PC-9 (cell line): ENCODE data around the gene EYA2. TPM values are rescaled to one million over a fixed set of nuclear protein-coding genes. Genes with fewer than 3 reads are reported as not detected.

Experiments
- BruUV-seq: library from RNA; stranded (reverse); fragments of 400-500 nt; replicated peaks from 2 replicates; lab custom pipeline; 2021; lab: Mats Ljungman, UMichigan
- CTCF ChIA-PET: fragments of 300-600 bp; sonication (Branson Sonifier 250); formaldehyde crosslinking; loops from one replicate; lab custom pipeline; 2022; ENCODE audit warnings: antibody characterized with exemption; lab: Charles Lee
- POLR2A ChIA-PET: fragments of 300-600 bp; sonication (Branson Sonifier 250); formaldehyde crosslinking; loops from one replicate; lab custom pipeline; 2022; ENCODE audit warnings: antibody characterized with exemption; ENCODE audit not compliant: unreplicated experiment; lab: Charles Lee
- DNase-seq, 2 experiments: peaks; one replicate each; pipeline versions ENCODE4 v3.0.0 to v3.0.0-alpha.2; 2015 to 2022; ENCODE audit warnings: mixed read lengths in 1 of 2
- H2AFZ ChIP-seq: fragments of 200-600 bp; sonication (generic); 2 replicates; pipeline ENCODE4 v1.8.1; 2017; ENCODE audit warnings: antibody characterized with exemption
- H3F3A ChIP-seq: fragments of 200-600 bp; sonication (generic); 2 replicates; pipeline ENCODE4 v1.8.1; 2017; ENCODE audit warnings: antibody characterized with exemption, mild to moderate bottlenecking, low read depth; ENCODE audit not compliant: insufficient read depth
- H3K27ac ChIP-seq: fragments of 200-600 bp; sonication (generic); 2 replicates; pipeline ENCODE4 v1.6.1; 2016; ENCODE audit warnings: mixed run types
- H3K27me3 ChIP-seq: fragments of 200-600 bp; sonication (generic); 2 replicates; pipeline ENCODE4 v1.6.1; 2016; ENCODE audit warnings: low read depth, mixed run types; ENCODE audit not compliant: insufficient read depth
- H3K36me3 ChIP-seq: fragments of 200-600 bp; sonication (generic); 2 replicates; pipeline ENCODE4 v1.6.1; 2016; ENCODE audit warnings: low read depth, mixed run types
- H3K4me1 ChIP-seq: fragments of 200-600 bp; sonication (generic); replicated peaks from 2 replicates; pipeline ENCODE4 v1.6.1; 2016; ENCODE audit warnings: mixed run types; ENCODE audit not compliant: insufficient read depth
- H3K4me2 ChIP-seq: fragments of 200-600 bp; sonication (generic); 2 replicates; pipeline ENCODE4 v1.6.1; 2017; ENCODE audit warnings: mixed run types
- H3K4me3 ChIP-seq: fragments of 200-600 bp; sonication (generic); 2 replicates; pipeline ENCODE4 v1.6.1; 2016; ENCODE audit warnings: mixed run types
- H3K79me2 ChIP-seq: fragments of 200-600 bp; sonication (generic); 2 replicates; pipeline ENCODE4 v1.6.1; 2017; ENCODE audit warnings: low read depth, mixed run types
- H3K9me2 ChIP-seq: fragments of 200-600 bp; sonication (generic); 2 replicates; pipeline ENCODE4 v1.8.1; 2017; ENCODE audit warnings: mild to moderate bottlenecking; ENCODE audit not compliant: insufficient read depth
- H3K9me3 ChIP-seq: fragments of 200-600 bp; sonication (generic); 2 replicates; pipeline ENCODE4 v1.8.1; 2016; ENCODE audit warnings: low read depth; ENCODE audit not compliant: insufficient read depth
- H4K20me1 ChIP-seq: fragments of 200-600 bp; sonication (generic); 2 replicates; pipeline ENCODE4 v1.8.1; 2017; ENCODE audit not compliant: insufficient read depth
- CTCF ChIP-seq: fragments of 200-600 bp; sonication (generic); conservative IDR thresholded peaks from 2 replicates; pipeline ENCODE4 v1.6.1; 2017; ENCODE audit warnings: mixed run types, antibody characterized with exemption, mild to moderate bottlenecking, moderate library complexity
- EZH2 ChIP-seq: fragments of 200-600 bp; sonication (generic); IDR thresholded peaks from 2 replicates; pipeline ENCODE4 v1.8.0; 2017; ENCODE audit warnings: antibody characterized with exemption, low read depth
- intact Hi-C: fragments of 100-400 bp; cut with micrococcal nuclease; formaldehyde crosslinking; loops from one replicate; pipeline ENCODE4 v1.10.0; 2022; ENCODE audit not compliant: unreplicated experiment
- total RNA-seq: library from RNA; stranded (reverse); gene quantifications from 2 replicates; pipeline ENCODE4 v1.2.3, GENCODE V29; 2021

The EYA2 gene
- total RNA-seq, 1 experiment from 2014 or later: not detected

- no peak overlapping the region for H2AFZ ChIP-seq
- intact Hi-C loops: no loop called here
- no peaks in the 10 kb centered on the region for H4K20me1 ChIP-seq
- H3K79me2 ChIP-seq: no peaks in the 10 kb centered on the region
- BruUV-seq: no TSS peak
- no peaks in the 10 kb centered on the region for H3F3A ChIP-seq
- no peak for DNase-seq
- no peaks in the 10 kb centered on the region for H3K4me1 ChIP-seq
- no peak overlapping the region for H3K27ac ChIP-seq
- CTCF ChIA-PET: no interaction called here
- H3K4me2 ChIP-seq: no peak overlapping the region
- no peak overlapping the region for H3K4me3 ChIP-seq
- no peaks in the 10 kb centered on the region for H3K36me3 ChIP-seq
- no peak for TF ChIP-seq CTCF
- TF ChIP-seq EZH2: no peak
- no peaks in the 10 kb centered on the region for H3K27me3 ChIP-seq
- peaks cover 13% of the 10 kb centered on the region; the same call in 1 of the 2 replicates for H3K9me3 ChIP-seq
- no peaks in the 10 kb centered on the region for H3K9me2 ChIP-seq
- POLR2A ChIA-PET: no interaction called here
Measured at GRCh38 chr20:47115694-47116093, 221.1 kb downstream of the EYA2 start.

- POLR2A ChIA-PET: no interaction called here
- intact Hi-C loops: no loop called here
Measured at GRCh38 chr20:47117371-47117770, 222.7 kb downstream of the EYA2 start.

GRCh38 chr20:47117773-47118172 is 223.1 kb downstream of the EYA2 start:
- no peaks in the 10 kb centered on the region for H3F3A ChIP-seq
- intact Hi-C loops: no loop called here
- no peaks in the 10 kb centered on the region for H3K4me1 ChIP-seq
- no peak overlapping the region for H3K4me2 ChIP-seq
- no peaks in the 10 kb centered on the region for H3K9me2 ChIP-seq
- no peak overlapping the region for H3K4me3 ChIP-seq
- no peak overlapping the region for H2AFZ ChIP-seq
- ChIA-PET POLR2A (no interaction called here), CTCF (no interaction called here)
- no peaks in the 10 kb centered on the region for H4K20me1 ChIP-seq
- H3K27ac ChIP-seq: no peak overlapping the region
- H3K27me3 ChIP-seq: no peaks in the 10 kb centered on the region
- H3K36me3 ChIP-seq: no peaks in the 10 kb centered on the region
- DNase-seq: no peak
- TF ChIP-seq EZH2 (no peak), CTCF (no peak)
- BruUV-seq: no TSS peak
- no peaks in the 10 kb centered on the region for H3K79me2 ChIP-seq
- no peaks in the 10 kb centered on the region for H3K9me3 ChIP-seq

More at GRCh38 chr20:47117371-47117770, 222.7 kb downstream of the EYA2 start:
- Histone ChIP-seq H3K27ac (no peak overlapping the region), H3K9me2 (no peaks in the 10 kb centered on the region), H3K4me1 (no peaks in the 10 kb centered on the region), H3K27me3 (no peaks in the 10 kb centered on the region), H3K4me2 (no peak overlapping the region), H3K79me2 (no peaks in the 10 kb centered on the region), H3K4me3 (no peak overlapping the region), H3K9me3 (no peaks in the 10 kb centered on the region), H3K36me3 (no peaks in the 10 kb centered on the region), H3F3A (no peaks in the 10 kb centered on the region), H2AFZ (no peak overlapping the region), H4K20me1 (no peaks in the 10 kb centered on the region)
- no peak for DNase-seq
- no TSS peak for BruUV-seq
- CTCF ChIA-PET: no interaction called here
- TF ChIP-seq EZH2 (no peak), CTCF (no peak)
